Neural cell (in vitro differentiated cells): ENCODE data around the gene ZMYND11. TPM values are rescaled to one million over a fixed set of nuclear protein-coding genes. Genes with fewer than 3 reads are reported as not detected.

Experiments used
- H2AFZ ChIP-seq: fragments of 200-600, 300-800 bp; sonication (generic), shearing (Covaris generic); 2 replicates; pipeline ENCODE4 v1.6.0; 2014; ENCODE audit warnings: low read depth, mild to moderate bottlenecking, antibody characterized with exemption, low read length, moderate library complexity
- H3F3A ChIP-seq: fragments of 200-600 bp; shearing (Covaris generic); 2 replicates; pipeline ENCODE4 v1.6.1; 2016; ENCODE audit warnings: mild to moderate bottlenecking, moderate library complexity, mixed read lengths, antibody characterized with exemption, low read length; ENCODE audit not compliant: insufficient read depth, poor library complexity, severe bottlenecking
- H3K27ac ChIP-seq: fragments of 200-600, 300-800 bp; sonication (generic), shearing (Covaris generic); 2 replicates; pipeline ENCODE4 v1.5.1; 2014; ENCODE audit warnings: mild to moderate bottlenecking, low read length, moderate library complexity
- H3K27me3 ChIP-seq: fragments of 300-800, 200-600 bp; sonication (generic), shearing (Covaris generic); 2 replicates; pipeline ENCODE4 v1.6.0; 2014; ENCODE audit warnings: mild to moderate bottlenecking, low read depth, low read length, moderate library complexity; ENCODE audit not compliant: insufficient read depth
- H3K36me3 ChIP-seq: fragments of 300-800, 200-600 bp; sonication (generic), shearing (Covaris generic); 2 replicates; pipeline ENCODE4 v1.5.1; 2014; ENCODE audit warnings: mild to moderate bottlenecking, antibody characterized with exemption, low read length, moderate library complexity; ENCODE audit not compliant: insufficient read depth
- H3K4me2 ChIP-seq: fragments of 300-800, 200-600 bp; sonication (generic), shearing (Covaris generic); 2 replicates; pipeline ENCODE4 v1.6.0; 2014; ENCODE audit warnings: mild to moderate bottlenecking, low read length
- H3K4me3 ChIP-seq: fragments of 300-800, 200-600 bp; sonication (generic), shearing (Covaris generic); 2 replicates; pipeline ENCODE4 v1.5.1; 2014; ENCODE audit warnings: mild to moderate bottlenecking, low read length, moderate library complexity
- H3K79me2 ChIP-seq: fragments of 200-600 bp; shearing (Covaris generic); replicated peaks from 2 replicates; pipeline ENCODE4 v1.6.0; 2014; ENCODE audit warnings: mild to moderate bottlenecking, low read length, moderate library complexity; ENCODE audit not compliant: insufficient read depth
- H3K9ac ChIP-seq: fragments of 300-800, 200-600 bp; sonication (generic), shearing (Covaris generic); 2 replicates; pipeline ENCODE4 v1.6.1; 2016; ENCODE audit warnings: mild to moderate bottlenecking, low read length, mixed read lengths
- H3K9me2 ChIP-seq: fragments of 200-600 bp; shearing (Covaris generic); 2 replicates; pipeline ENCODE4 v1.6.1; 2016; ENCODE audit warnings: mild to moderate bottlenecking, low read length, mixed read lengths; ENCODE audit not compliant: insufficient read depth
- H3K9me3 ChIP-seq: fragments of 200-600, 300-800 bp; sonication (generic), shearing (Covaris generic); 2 replicates; pipeline ENCODE4 v1.6.1; 2016; ENCODE audit warnings: mild to moderate bottlenecking, mixed run types, low read length, moderate library complexity, mixed read lengths
- H4K20me1 ChIP-seq: fragments of 200-600 bp; shearing (Covaris generic); 2 replicates; pipeline ENCODE4 v1.6.1; 2016; ENCODE audit warnings: mild to moderate bottlenecking, mixed run types; ENCODE audit not compliant: insufficient read depth
- CTCF ChIP-seq: fragments of 450-650 bp; IDR thresholded peaks from 2 replicates; pipeline ENCODE4 v1.5.1; 2014; ENCODE audit warnings: antibody characterized with exemption, mild to moderate bottlenecking, moderate library complexity; ENCODE audit not compliant: poor library complexity, severe bottlenecking
- EP300 ChIP-seq: fragments of 450-650 bp; conservative IDR thresholded peaks from 2 replicates; pipeline ENCODE4 v1.6.1; 2014; ENCODE audit warnings: antibody characterized with exemption, mild to moderate bottlenecking, moderate library complexity; ENCODE audit not compliant: poor library complexity, severe bottlenecking
- EZH2 ChIP-seq: fragments of 200-600, 300-800 bp; shearing (Covaris generic), sonication (generic); IDR thresholded peaks from 2 replicates; pipeline ENCODE4 v1.6.1; 2014; ENCODE audit warnings: antibody characterized with exemption, low read length, borderline replicate concordance, mild to moderate bottlenecking; ENCODE audit not compliant: insufficient read depth, poor library complexity, severe bottlenecking
- MXI1 ChIP-seq: fragments of 450-650 bp; conservative IDR thresholded peaks from 2 replicates; pipeline ENCODE4 v1.6.1; 2014; ENCODE audit warnings: antibody characterized with exemption, mild to moderate bottlenecking; ENCODE audit not compliant: poor library complexity, severe bottlenecking
- POLR2AphosphoS5 ChIP-seq: IDR thresholded peaks from 2 replicates; pipeline ENCODE4 v1.6.1; 2012
- RAD21 ChIP-seq: fragments of 450-650 bp; conservative IDR thresholded peaks from 2 replicates; pipeline ENCODE4 v1.6.1; 2014; ENCODE audit warnings: antibody characterized with exemption, mild to moderate bottlenecking, moderate library complexity
- REST ChIP-seq: IDR thresholded peaks from 2 replicates; pipeline ENCODE4 v1.6.1; 2012; ENCODE audit warnings: borderline replicate concordance
- SMC3 ChIP-seq: fragments of 450-650 bp; conservative IDR thresholded peaks from 2 replicates; pipeline ENCODE4 v1.6.1; 2014; ENCODE audit warnings: antibody characterized with exemption, mild to moderate bottlenecking, moderate library complexity; ENCODE audit not compliant: poor library complexity
- TAF1 ChIP-seq: IDR thresholded peaks from 2 replicates; pipeline ENCODE4 v1.6.1; 2012; ENCODE audit warnings: low read depth
- polyA plus RNA-seq: library from polyadenylated mRNA; depleted of rRNA; stranded (reverse); fragments of >200 nt; gene quantifications from 2 replicates; pipeline ENCODE4 v1.2.3, GENCODE V29; 2014

The ZMYND11 gene
- polyA plus RNA-seq, 1 donor from 2014 or later = 122 TPM

GRCh38 chr10:124874-125273 lies 10.4 kb upstream of the ZMYND11 start (continued):
- no peak for TF ChIP-seq CTCF

GRCh38 chr10:127612-128432 lies 7.4 kb upstream of the ZMYND11 start:
- Histone ChIP-seq H3K4me2 (no peak overlapping the region), H3K9me3 (no peaks in the 10 kb centered on the region)
- no peak for TF ChIP-seq RAD21
- TF ChIP-seq SMC3 = no peak

GRCh38 chr10:129810-130209 lies 5.4 kb upstream of the ZMYND11 start:
- TF ChIP-seq MXI1 (no peak), CTCF (no peak), REST (no peak), SMC3 (no peak), TAF1 (no peak), RAD21 (no peak), POLR2AphosphoS5 (no peak), EZH2 (no peak), EP300 (no peak)
- no peaks in the 10 kb centered on the region for H3K9me3 ChIP-seq
- no peak overlapping the region for H3K9ac ChIP-seq
- peaks cover 32% of the 10 kb centered on the region for H3K79me2 ChIP-seq
- H3K36me3 ChIP-seq = no peaks in the 10 kb centered on the region
- H3K27me3 ChIP-seq = no peaks in the 10 kb centered on the region
- H3K4me2 ChIP-seq = no peak overlapping the region
- H3K9me2 ChIP-seq = no peaks in the 10 kb centered on the region
- H3K4me3 ChIP-seq = no peak overlapping the region
- peaks cover 4% of the 10 kb centered on the region for H3F3A ChIP-seq
- H4K20me1 ChIP-seq = no peaks in the 10 kb centered on the region
- no peak overlapping the region for H2AFZ ChIP-seq
- H3K27ac ChIP-seq = no peak overlapping the region

More at GRCh38 chr10:127612-128432, 7.4 kb upstream of the ZMYND11 start:
- Histone ChIP-seq H2AFZ (no peak overlapping the region), H3K36me3 (no peaks in the 10 kb centered on the region), H3F3A (no peaks in the 10 kb centered on the region), H3K4me3 (no peak overlapping the region), H3K27me3 (no peaks in the 10 kb centered on the region), H3K9ac (no peak overlapping the region), H3K79me2 (peaks cover 16% of the 10 kb centered on the region), H3K27ac (no peak overlapping the region), H3K9me2 (no peaks in the 10 kb centered on the region), H4K20me1 (no peaks in the 10 kb centered on the region)
